Omental fat pad (tissue), 4 donors: ENCODE measurements around the gene BCAS2. TPM values are rescaled to one million over a fixed set of nuclear protein-coding genes. Genes with fewer than 3 reads are reported as not detected.
"Not testable (repeated sequence)": the region's sequence is repeated elsewhere in the genome, so short reads cannot be mapped to it uniquely, and the experiment has no call there.

ENCODE experiments used
- ATAC-seq: fragments of 150-250 bp; one replicate; pipeline ENCODE4 v1.9.1; 2016; ENCODE audit warnings: mild to moderate bottlenecking, moderate library complexity; ENCODE audit not compliant: low FRiP score
- DNase-seq: peaks from one replicate; pipeline ENCODE4 v3.0.0-alpha.2; 2019; ENCODE audit warnings: low spot score
- CTCF ChIP-seq, 3 donors: fragments of 450-650 bp; IDR thresholded peaks; one replicate each; pipeline ENCODE4 v1.5.1; 2016 to 2017; ENCODE audit warnings: antibody characterized with exemption in 3 of 3, mild to moderate bottlenecking in 3 of 3, moderate library complexity in 2 of 3
- total RNA-seq, 4 donors: library from RNA; depleted of rRNA; stranded (reverse); fragments of >200 nt; gene quantifications; one replicate each; pipeline ENCODE4 v1.1.0, GENCODE V29; 2016

The BCAS2 gene
- total RNA-seq, 4 donors from 2014 or later = 32.3 to 54.3 (median 35.6) TPM

DNA sequence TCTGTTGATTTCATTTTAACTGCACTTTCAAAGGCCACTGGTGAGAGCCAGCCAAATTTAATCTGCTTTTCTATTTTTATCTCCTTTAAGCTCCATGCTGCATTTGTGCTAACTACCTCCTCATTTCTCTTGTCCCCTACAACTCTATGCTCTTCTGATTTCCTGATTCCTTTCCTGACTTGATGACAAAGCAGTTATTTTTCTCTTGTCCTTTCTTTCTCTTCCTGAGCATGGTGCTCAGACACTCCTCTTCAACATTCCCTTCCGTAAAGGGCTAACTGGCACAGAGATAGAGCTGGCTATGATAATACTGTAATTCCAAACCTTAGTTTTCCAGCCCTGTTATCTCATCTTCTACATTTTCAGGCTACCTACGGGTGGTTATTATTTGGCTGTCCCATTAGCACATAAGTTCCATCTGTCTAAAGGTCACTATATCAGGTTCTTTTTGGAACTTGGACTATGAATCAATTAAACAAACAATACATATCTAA is 6.8 kb upstream of the BCAS2 start:
- DNase-seq (no peak), ATAC-seq (no peak)
- TF ChIP-seq CTCF (IDR thresholded peaks at IDR 0.05) = no peak

DNA sequence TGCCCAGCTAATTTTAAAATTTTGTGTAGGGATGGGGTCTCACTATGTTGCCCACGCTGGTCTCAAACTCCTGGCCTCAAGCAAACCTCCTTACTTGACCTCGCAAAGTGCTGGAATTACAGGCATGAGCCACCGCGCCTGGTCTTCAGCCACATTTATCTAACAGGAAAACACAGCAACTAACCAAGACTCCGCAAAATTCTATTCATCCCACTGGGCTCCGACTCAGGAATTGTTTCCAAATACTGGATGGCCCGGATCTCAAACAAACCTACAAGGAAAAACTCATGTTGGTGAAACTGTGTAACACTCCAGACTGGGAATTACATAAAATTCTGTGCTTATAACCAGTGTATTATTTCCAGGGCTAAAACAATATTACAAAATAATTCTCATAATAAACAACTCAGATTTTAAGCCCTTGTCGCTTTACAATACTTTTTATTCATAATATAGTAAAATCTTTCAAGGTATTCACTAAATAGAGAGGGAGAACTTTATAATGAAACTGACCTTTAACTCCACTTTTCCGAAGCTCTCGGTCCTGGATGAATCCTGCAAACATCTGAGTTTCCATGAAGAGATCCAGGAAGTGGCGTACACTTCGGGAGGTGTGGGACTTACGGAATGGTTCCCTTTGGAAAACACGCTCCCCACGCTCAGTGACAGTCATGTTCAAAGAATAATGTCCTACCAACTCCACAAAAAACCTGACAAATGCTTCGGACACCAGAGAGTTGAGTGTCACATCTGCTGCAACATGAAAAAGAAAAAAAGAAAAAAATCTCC is 6.0 kb upstream of the BCAS2 start:
- no peak for ATAC-seq
- DNase-seq = no peak
- TF ChIP-seq CTCF (IDR thresholded peaks at IDR 0.05) = no peak

GRCh38 chr1:114586513-114587047 is 5.2 kb upstream of the BCAS2 start:
- DNase-seq = no peak
- ATAC-seq = no peak
- TF ChIP-seq CTCF (IDR thresholded peaks at IDR 0.05) = no peak

- ATAC-seq (no peak), DNase-seq (no peak)
- TF ChIP-seq CTCF (IDR thresholded peaks at IDR 0.05) = no peak
These were observed 3.8 kb upstream of the BCAS2 start for GRCh38 chr1:114585231-114585630.

GRCh38 chr1:114574365-114574764 is 7.0 kb downstream of the BCAS2 start:
- DNase-seq (no peak), ATAC-seq (no peak)
- TF ChIP-seq CTCF (IDR thresholded peaks at IDR 0.05) = no peak

GRCh38 chr1:114564141-114564540 is 17.3 kb downstream of the BCAS2 start:
- no peak for TF ChIP-seq CTCF (IDR thresholded peaks at IDR 0.05)

GRCh38 chr1:114562978-114563510 is 18.4 kb downstream of the BCAS2 start:
- DNase-seq, ATAC-seq: not testable (repeated sequence)

More at GRCh38 chr1:114564141-114564540, 17.3 kb downstream of the BCAS2 start:
- ATAC-seq (no peak), DNase-seq (no peak)
